ENCODE measurements around the gene POLR2C. TPM values are rescaled to one million over a fixed set of nuclear protein-coding genes. Genes with fewer than 3 reads are reported as not detected.

POLR2C gene
- total RNA-seq, 1 experiment from 2014 or later = 85.6 TPM

DNA sequence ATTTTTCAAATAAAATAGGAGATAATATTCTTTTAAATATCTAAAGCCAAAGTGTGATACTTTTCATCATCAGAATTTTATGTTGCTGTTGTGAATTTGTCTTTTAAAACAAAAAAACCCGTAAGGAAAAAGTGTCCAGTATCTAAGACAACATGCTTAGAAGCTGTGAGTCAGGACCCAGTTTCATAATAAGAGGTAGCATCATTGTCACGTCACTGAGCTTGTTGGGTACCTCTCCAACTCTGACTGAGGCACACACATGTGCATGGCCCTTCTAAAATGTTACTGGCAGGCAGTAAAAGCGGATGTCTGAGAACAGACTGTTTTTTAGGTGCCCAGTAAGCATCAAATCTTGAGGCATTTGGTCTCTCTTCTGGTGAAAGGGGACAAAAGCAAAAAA is 17.8 kb upstream of the POLR2C start:
- Histone ChIP-seq H2AFZ (ENCODE audit: low read length) (no peak overlapping the region), H3K79me2 (ENCODE audit: insufficient read depth, low read length) (peaks cover 2% of the 10 kb centered on the region; the same call in 1 of the 2 replicates), H3K56ac (ENCODE audit: insufficient read length, low read depth, low read length) (no peak overlapping the region), H3K4ac (ENCODE audit: low read depth, low read length) (no peak overlapping the region), H2AK5ac (ENCODE audit: insufficient read length, low read length) (no peak overlapping the region), H3K4me2 (ENCODE audit: insufficient read depth, insufficient read length, low read length) (no peak overlapping the region), H4K91ac (ENCODE audit: insufficient read length, low read depth, low read length) (no peak overlapping the region), H3K14ac (ENCODE audit: insufficient read depth, low read length) (no peak overlapping the region), H3K27me3 (ENCODE audit: insufficient read depth, low read length) (no peaks in the 10 kb centered on the region), H3K4me1 (ENCODE audit: insufficient read depth, low read length) (no peaks in the 10 kb centered on the region), H4K5ac (ENCODE audit: insufficient read length, low read depth, low read length) (no peak overlapping the region), H2BK20ac (ENCODE audit: low read depth, low read length, poor library complexity, severe bottlenecking) (no peak overlapping the region), H4K20me1 (ENCODE audit: control insufficient read depth, insufficient read depth, insufficient read length) (no peaks in the 10 kb centered on the region), H3K9me3 (ENCODE audit: control insufficient read depth, low read depth, low read length) (no peaks in the 10 kb centered on the region), H3T11ph (ENCODE audit: low read length) (no peak overlapping the region), H4K8ac (replicated peaks; ENCODE audit: insufficient read length, low read depth, low read length) (no peak overlapping the region), H2BK120ac (ENCODE audit: low read depth, low read length, poor library complexity, severe bottlenecking) (no peak overlapping the region), H2BK5ac (ENCODE audit: insufficient read length, low read length) (no peak overlapping the region), H3K18ac (ENCODE audit: insufficient read length, low read depth, low read length) (no peak overlapping the region), H3K23ac (ENCODE audit: insufficient read length, low read depth, low read length) (no peak overlapping the region), H3K27ac (ENCODE audit: insufficient read length, low read depth, low read length) (no peak overlapping the region), H3K23me2 (ENCODE audit: insufficient read length, low read depth, low read length, poor library complexity, severe bottlenecking) (peaks cover 10% of the 10 kb centered on the region), H2BK12ac (ENCODE audit: insufficient read length, low read depth, low read length) (no peak overlapping the region), H3K79me1 (ENCODE audit: insufficient read depth, low read depth, low read length, poor library complexity, severe bottlenecking) (peaks cover 5% of the 10 kb centered on the region), H3K9ac (ENCODE audit: extremely low read depth, insufficient read length, low read length) (no peak overlapping the region), H2BK15ac (ENCODE audit: low read depth, low read length) (no peak overlapping the region)
- TF ChIP-seq CTCF (conservative IDR thresholded peaks at IDR 0.05) = no peak
- no peak overlapping the region for H3K4me3 Mint-ChIP-seq
- H3K27ac Mint-ChIP-seq = no peak overlapping the region
- H3K27me3 Mint-ChIP-seq (ENCODE audit: low read depth) = no peaks in the 10 kb centered on the region
- peaks cover 20 to 26% (median 26%) of the 10 kb centered on the region in 3 experiments for H3K36me3 Mint-ChIP-seq (ENCODE audit: insufficient read depth in 1 of 3, low read depth in 3 of 3)
- peaks cover 7 to 15% of the 10 kb centered on the region in 2 experiments for H3K4me1 Mint-ChIP-seq
- H3K9me3 Mint-ChIP-seq = peaks cover 12 to 16% of the 10 kb centered on the region in 2 experiments; a peak in 4 of 5 replicates
- no CpG with 5 or more reads among the region's 3 CpGs for WGBS (ENCODE audit: extremely low coverage, insufficient read length, low lambda C conversion rate)
- DNase-seq = no peak

All from H9 (cell line).